Endothelial cell of umbilical vein (primary cell): Measurements from ENCODE around the gene TPK1.

Experiments
- CTCF ChIP-seq, 2 donors: IDR thresholded peaks; 1 replicate in 1 of 2; 2 replicates in 1 of 2; pipeline ENCODE4 v1.5.1; 2011; ENCODE audit warnings: low read length in 2 of 2, mild to moderate bottlenecking in 2 of 2, moderate library complexity in 2 of 2, control low read depth in 1 of 2, inconsistent platforms in 1 of 2, low read depth in 1 of 2; ENCODE audit not compliant: insufficient read depth in 1 of 2; ENCODE audit errors: extremely low read depth in 1 of 2
- EZH2 ChIP-seq: IDR thresholded peaks from 2 replicates; pipeline ENCODE4 v1.6.1; 2012; ENCODE audit warnings: borderline replicate concordance, low read depth, mild to moderate bottlenecking, moderate library complexity, low read length, inconsistent platforms; ENCODE audit not compliant: severe bottlenecking
- GATA2 ChIP-seq: IDR thresholded peaks from 2 replicates; pipeline ENCODE4 v1.7.0; 2011; ENCODE audit warnings: low read depth, mild to moderate bottlenecking, moderate library complexity, mixed read lengths, low read length; ENCODE audit not compliant: insufficient read length, insufficient read depth
- JUN ChIP-seq: IDR thresholded peaks from 2 replicates; pipeline ENCODE4 v1.6.1; 2011; ENCODE audit warnings: borderline replicate concordance, low read depth; ENCODE audit not compliant: insufficient read length, insufficient read depth
- POLR2A ChIP-seq: IDR thresholded peaks from 2 replicates; pipeline ENCODE4 v1.6.1; 2012; ENCODE audit warnings: low read depth, mild to moderate bottlenecking, control low read depth, low read length

GRCh38 chr7:144822223-144822622 lies 13.6 kb downstream of the TPK1 start:
- TF ChIP-seq CTCF (IDR thresholded peaks at IDR 0.05; ENCODE audit: extremely low read depth in 1 of 2, insufficient read depth in 1 of 2, low read depth in 1 of 2, low read length in 2 of 2) (no peak), GATA2 (no peak), POLR2A (no peak), EZH2 (no peak), JUN (no peak)
